ENCODE measurements around the gene CUL5. TPM values are rescaled to one million over a fixed set of nuclear protein-coding genes. Genes with fewer than 3 reads are reported as not detected.

The CUL5 gene
- polyA plus RNA-seq, 3 donors: 24.7 to 37.8 (median 36.7) TPM

- TF ChIP-seq CTCF (IDR thresholded peaks at IDR 0.05): no peak
- intact Hi-C loops (cut with micrococcal nuclease): loop anchor here in 1 of 2 donors (10.0 kb wide), 1 partner anchor 543 kb away; no protein-coding TSS in a partner anchor
- H3K27ac Mint-ChIP-seq: peak overlapping the region in 1 of 7 donors; percentile 11
- no peaks in the 10 kb centered on the region for H4K20me1 ChIP-seq (ENCODE audit: insufficient read depth, low read length)
- WGBS (ENCODE audit: insufficient coverage): 100% methylated on average over 2 of the region's 2 CpGs
- H3K4me3 ChIP-seq (replicated peaks in 1 of 3; ENCODE audit: low read depth in 2 of 3, low read length in 3 of 3): no peak overlapping the region
- no peaks in the 10 kb centered on the region for H3K4me1 Mint-ChIP-seq
- peaks cover 0 to 3% (median 0%) of the 10 kb centered on the region in 3 donors for H3K27me3 Mint-ChIP-seq (ENCODE audit: low read depth in 3 of 3)
- H3K4me2 ChIP-seq (replicated peaks; ENCODE audit: extremely low read depth, low read length, poor library complexity, severe bottlenecking): no peak overlapping the region
- DNase-seq: no peak
- H3K36me3 ChIP-seq (replicated peaks in 1 of 2; ENCODE audit: control insufficient read depth in 1 of 2, insufficient read depth in 2 of 2, low read length in 2 of 2): peaks cover 3 to 15% of the 10 kb centered on the region in 2 donors
- H3K4me3 Mint-ChIP-seq: no peak overlapping the region
- no peaks in the 10 kb centered on the region for H3K9me3 Mint-ChIP-seq
- H3K27me3 ChIP-seq (ENCODE audit: control insufficient read depth in 2 of 2, insufficient read depth in 2 of 2, low read length in 2 of 2): no peaks in the 10 kb centered on the region
- H3K36me3 Mint-ChIP-seq: peaks cover 0 to 18% of the 10 kb centered on the region in 2 donors
- H2AFZ ChIP-seq (ENCODE audit: insufficient read depth, low read depth, low read length, poor library complexity, severe bottlenecking): no peak overlapping the region
- H3K9me3 ChIP-seq (replicated peaks in 1 of 2; ENCODE audit: control insufficient read depth in 1 of 2, insufficient read depth in 1 of 2, low read length in 2 of 2): no peaks in the 10 kb centered on the region
- H3K27ac ChIP-seq (ENCODE audit: low read depth in 1 of 2, low read length in 2 of 2): no peak overlapping the region
- no peak overlapping the region for H3K9ac ChIP-seq (ENCODE audit: insufficient read depth, low read length, poor library complexity, severe bottlenecking)
- H3K4me1 ChIP-seq (ENCODE audit: control insufficient read depth in 1 of 2, insufficient read depth in 2 of 2, low read length in 2 of 2): no peaks in the 10 kb centered on the region
- H3K79me2 ChIP-seq (ENCODE audit: insufficient read depth, low read length): no peaks in the 10 kb centered on the region
These were observed 103.4 kb downstream of the CUL5 start for GRCh38 chr11:108112057-108112456.

DNA sequence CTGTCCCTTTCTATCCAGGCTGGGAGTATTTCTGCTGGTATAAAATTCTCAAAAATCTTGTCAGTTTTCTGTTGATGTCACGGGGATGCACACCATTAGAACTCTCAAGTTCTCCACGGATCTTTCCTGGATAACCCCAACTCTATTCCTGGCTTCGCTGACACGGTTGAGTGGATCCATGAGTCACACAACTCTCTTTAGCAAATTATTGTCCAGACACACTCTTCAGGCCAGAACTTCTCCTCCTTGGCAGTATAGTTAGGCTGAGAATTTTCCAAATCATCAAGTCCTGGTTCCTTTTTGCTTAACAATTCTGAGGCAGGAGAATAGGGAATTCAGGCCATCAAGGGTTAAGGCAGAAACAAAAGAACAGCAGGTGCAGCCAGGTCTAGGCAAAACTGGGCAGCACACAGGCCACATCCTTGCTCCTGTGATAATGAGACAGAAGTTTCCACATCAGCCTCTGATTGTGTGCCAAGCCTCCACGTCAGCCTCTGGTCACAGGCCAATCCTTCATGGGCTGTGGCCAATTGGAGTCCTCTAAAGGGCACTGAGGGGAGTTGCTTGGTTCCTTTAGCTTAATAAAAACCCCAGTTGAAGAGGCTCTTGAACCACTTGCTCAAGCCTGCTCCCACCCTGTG, 106.9 kb downstream of the CUL5 start:
- Histone ChIP-seq H2AFZ (ENCODE audit: insufficient read depth, low read depth, low read length, poor library complexity, severe bottlenecking) (no peak overlapping the region), H3K36me3 (replicated peaks in 1 of 2; ENCODE audit: control insufficient read depth in 1 of 2, insufficient read depth in 2 of 2, low read length in 2 of 2) (no peaks in the 10 kb centered on the region), H3K27me3 (ENCODE audit: control insufficient read depth in 2 of 2, insufficient read depth in 2 of 2, low read length in 2 of 2) (no peaks in the 10 kb centered on the region), H3K4me3 (replicated peaks in 1 of 3; ENCODE audit: low read depth in 2 of 3, low read length in 3 of 3) (no peak overlapping the region), H3K4me2 (replicated peaks; ENCODE audit: extremely low read depth, low read length, poor library complexity, severe bottlenecking) (no peak overlapping the region), H3K27ac (ENCODE audit: low read depth in 1 of 2, low read length in 2 of 2) (no peak overlapping the region), H3K9me3 (replicated peaks in 1 of 2; ENCODE audit: control insufficient read depth in 1 of 2, insufficient read depth in 1 of 2, low read length in 2 of 2) (no peaks in the 10 kb centered on the region), H3K9ac (ENCODE audit: insufficient read depth, low read length, poor library complexity, severe bottlenecking) (no peak overlapping the region), H3K4me1 (ENCODE audit: control insufficient read depth in 1 of 2, insufficient read depth in 2 of 2, low read length in 2 of 2) (no peaks in the 10 kb centered on the region), H4K20me1 (ENCODE audit: insufficient read depth, low read length) (no peaks in the 10 kb centered on the region), H3K79me2 (ENCODE audit: insufficient read depth, low read length) (no peaks in the 10 kb centered on the region)
- peaks cover 0 to 3% (median 0%) of the 10 kb centered on the region in 3 donors for H3K27me3 Mint-ChIP-seq (ENCODE audit: low read depth in 3 of 3)
- intact Hi-C loops (cut with micrococcal nuclease): loop anchor here in 1 of 2 donors (10.0 kb wide), 1 partner anchor 539 kb away; no protein-coding TSS in a partner anchor
- 48% methylated on average over 3 of the region's 5 CpGs for WGBS (ENCODE audit: insufficient coverage)
- H3K27ac Mint-ChIP-seq: peak overlapping the region in 2 of 7 donors; percentile 13 to 14
- DNase-seq: no peak
- no peaks in the 10 kb centered on the region for H3K9me3 Mint-ChIP-seq
- H3K36me3 Mint-ChIP-seq: peaks cover 0 to 11% of the 10 kb centered on the region in 2 donors
- no peak for TF ChIP-seq CTCF (IDR thresholded peaks at IDR 0.05)
- no peaks in the 10 kb centered on the region for H3K4me1 Mint-ChIP-seq
- no peak overlapping the region for H3K4me3 Mint-ChIP-seq
